CD8-positive, alpha-beta memory T cell (primary cell): ENCODE measurements around the gene ITGB1BP1. TPM values are rescaled to one million over a fixed set of nuclear protein-coding genes. Genes with fewer than 3 reads are reported as not detected.
A peak's percentile ranks its signal among the peaks of the same experiment; 100 is the strongest.

ENCODE experiments used
- CTCF ChIA-PET: fragments of 350-600 bp; sonication (Branson Sonifier 250); formaldehyde crosslinking; loops from one replicate; lab custom pipeline; 2021; ENCODE audit warnings: antibody characterized with exemption; lab: Charles Lee
- POLR2A ChIA-PET: fragments of 350-600 bp; sonication (Branson Sonifier 250); formaldehyde crosslinking; loops from one replicate; lab custom pipeline; 2021; ENCODE audit warnings: antibody characterized with exemption; lab: Charles Lee
- DNase-seq, 5 donors: peaks; one replicate each; pipeline versions ENCODE4 v3.0.0 to v3.0.0-alpha.2; 2020 to 2022; ENCODE audit warnings: mixed read lengths in 1 of 5
- H3K27ac ChIP-seq: one replicate; pipeline ENCODE4 v1.7.0; 2013; ENCODE audit warnings: low read depth, mild to moderate bottlenecking, low read length, moderate library complexity
- H3K27me3 ChIP-seq: 2 replicates; pipeline ENCODE4 v1.7.0; 2013; ENCODE audit warnings: low read length, mild to moderate bottlenecking; ENCODE audit not compliant: insufficient read depth, poor library complexity, severe bottlenecking
- H3K36me3 ChIP-seq: 2 replicates; pipeline ENCODE4 v1.7.0; 2013; ENCODE audit warnings: mild to moderate bottlenecking, low read length, moderate library complexity; ENCODE audit not compliant: insufficient read depth
- H3K4me1 ChIP-seq: 2 replicates; pipeline ENCODE4 v1.7.0; 2013; ENCODE audit warnings: mild to moderate bottlenecking, low read length, moderate library complexity; ENCODE audit not compliant: insufficient read depth
- H3K4me3 ChIP-seq: 2 replicates; pipeline ENCODE4 v1.7.0; 2013; ENCODE audit warnings: mild to moderate bottlenecking, low read length
- H3K9me3 ChIP-seq: 2 replicates; pipeline ENCODE4 v1.7.0; 2013; ENCODE audit warnings: mild to moderate bottlenecking, low read length
- H3K27ac Mint-ChIP-seq, 8 donors: one replicate each; pipeline ENCODE4 v1.8.0; 2020 to 2021; ENCODE audit warnings: mixed read lengths in 8 of 8, mild to moderate bottlenecking in 6 of 8, inconsistent platforms in 3 of 8, moderate library complexity in 3 of 8
- H3K27me3 Mint-ChIP-seq, 2 donors: one replicate each; pipeline ENCODE4 v1.8.0; 2020 to 2021; ENCODE audit warnings: mixed read lengths in 2 of 2, mild to moderate bottlenecking in 1 of 2, moderate library complexity in 1 of 2
- H3K36me3 Mint-ChIP-seq, 3 donors: one replicate each; pipeline ENCODE4 v1.8.0; 2020 to 2021; ENCODE audit warnings: mixed read lengths in 3 of 3, inconsistent platforms in 1 of 3, mild to moderate bottlenecking in 1 of 3
- H3K4me1 Mint-ChIP-seq, 3 donors: one replicate each; pipeline ENCODE4 v1.8.0; 2020 to 2021; ENCODE audit warnings: mixed read lengths in 3 of 3, inconsistent platforms in 1 of 3, mild to moderate bottlenecking in 1 of 3
- H3K4me3 Mint-ChIP-seq, 7 donors: one replicate each; pipeline ENCODE4 v1.8.0; 2020 to 2021; ENCODE audit warnings: mixed read lengths in 7 of 7, mild to moderate bottlenecking in 6 of 7, moderate library complexity in 4 of 7, inconsistent platforms in 2 of 7
- H3K9me3 Mint-ChIP-seq, 5 donors: one replicate each; pipeline ENCODE4 v1.8.0; 2020 to 2022; ENCODE audit warnings: mixed read lengths in 5 of 5, mild to moderate bottlenecking in 3 of 5, moderate library complexity in 2 of 5, inconsistent platforms in 1 of 5
- polyA plus RNA-seq: library from polyadenylated mRNA; unstranded; fragments of 300-500 nt; fragmentation: Illumina TruSeq; gene quantifications from one replicate; pipeline ENCODE4 v1.2.3, GENCODE V29; 2021
- total RNA-seq, 2 experiments: library from RNA; stranded (reverse); gene quantifications; one replicate each; pipeline ENCODE4 v1.2.3, GENCODE V29; 2021

Gene ITGB1BP1
- total and polyA plus RNA-seq, 3 experiments from 2014 or later, result 185 to 200 (median 195) TPM

DNA sequence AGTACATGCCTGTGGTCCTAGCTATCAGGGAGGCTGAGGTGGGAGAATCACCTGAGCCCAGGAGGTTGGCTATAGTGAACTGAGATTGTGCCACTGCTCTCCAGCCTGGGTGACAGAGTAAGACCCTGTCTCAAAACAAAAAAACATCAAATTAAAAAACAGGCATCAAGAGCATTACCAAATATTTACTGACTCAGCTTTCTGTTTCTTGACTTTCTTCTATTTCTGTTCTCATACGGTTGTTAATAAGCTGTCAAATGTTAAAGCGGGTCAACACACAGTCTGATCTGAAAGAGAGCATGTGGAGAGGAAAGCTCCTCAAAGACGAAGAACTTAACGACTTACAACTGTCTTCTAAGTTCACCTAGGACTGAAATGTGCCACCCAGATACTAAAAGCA is 59.0 kb downstream of the ITGB1BP1 start:
- Histone ChIP-seq H3K27ac (no peak overlapping the region), H3K9me3 (no peaks in the 10 kb centered on the region), H3K4me3 (no peak overlapping the region), H3K27me3 (no peaks in the 10 kb centered on the region), H3K36me3 (no peaks in the 10 kb centered on the region), H3K4me1 (no peaks in the 10 kb centered on the region)
- POLR2A ChIA-PET, result no interaction called here
- no peak for DNase-seq
- Mint-ChIP-seq H3K27me3 (peaks cover 16 to 24% of the 10 kb centered on the region in 2 donors), H3K4me1 (no peaks in the 10 kb centered on the region), H3K9me3 (no peaks in the 10 kb centered on the region), H3K27ac (no peak overlapping the region), H3K4me3 (no peak overlapping the region), H3K36me3 (no peaks in the 10 kb centered on the region)
- CTCF ChIA-PET, result no interaction called here

DNA sequence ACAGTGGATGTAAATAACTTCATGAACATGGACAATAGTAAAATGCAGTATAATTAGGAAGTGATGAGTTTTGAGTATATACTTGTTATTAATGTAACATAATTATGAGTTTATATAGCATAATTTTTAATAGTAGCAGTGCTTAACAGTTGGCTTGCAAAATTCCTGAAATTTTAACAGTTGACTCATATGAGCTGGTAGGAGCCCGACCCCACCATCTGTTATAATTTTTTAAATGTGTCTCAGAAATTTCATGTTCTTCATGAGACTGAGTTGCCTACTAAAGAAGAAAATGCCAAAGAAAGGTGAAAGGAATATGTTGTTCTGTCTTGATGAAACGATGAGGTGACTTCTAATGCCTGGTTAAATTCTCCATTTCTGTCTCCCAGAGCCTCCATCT is 62.6 kb downstream of the ITGB1BP1 start:
- H3K27ac Mint-ChIP-seq, result no peak overlapping the region
- ChIA-PET CTCF (no interaction called here), POLR2A (no interaction called here)
- Histone ChIP-seq H3K36me3 (no peaks in the 10 kb centered on the region), H3K27ac (no peak overlapping the region), H3K27me3 (no peaks in the 10 kb centered on the region), H3K9me3 (no peaks in the 10 kb centered on the region), H3K4me3 (no peak overlapping the region), H3K4me1 (no peaks in the 10 kb centered on the region)
- peaks cover 16 to 40% of the 10 kb centered on the region in 2 donors for H3K27me3 Mint-ChIP-seq
- no peak overlapping the region for H3K4me3 Mint-ChIP-seq
- no peaks in the 10 kb centered on the region for H3K36me3 Mint-ChIP-seq
- no peaks in the 10 kb centered on the region for H3K9me3 Mint-ChIP-seq
- DNase-seq, result no peak
- H3K4me1 Mint-ChIP-seq, result peaks cover 0 to 5% (median 5%) of the 10 kb centered on the region in 3 donors

DNA sequence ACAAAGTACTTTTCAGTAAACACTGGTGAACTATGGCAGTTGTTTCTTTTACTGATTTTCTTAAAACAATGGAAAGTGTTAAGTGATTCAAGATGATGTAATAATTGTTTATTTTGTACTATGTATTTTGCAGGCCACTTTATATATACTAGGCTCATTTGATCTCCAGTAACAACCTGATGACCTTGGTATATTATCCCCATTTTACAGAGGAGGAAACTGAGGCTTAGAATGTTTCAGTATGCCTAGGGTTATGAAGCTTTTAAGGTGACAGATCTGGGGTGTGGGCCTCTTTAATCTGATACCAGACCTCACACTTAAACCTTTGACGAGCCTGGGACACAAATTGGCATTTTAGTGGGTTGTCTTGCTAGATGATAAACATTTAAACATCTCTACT is 63.2 kb downstream of the ITGB1BP1 start:
- Histone ChIP-seq H3K36me3 (no peaks in the 10 kb centered on the region), H3K4me1 (no peaks in the 10 kb centered on the region), H3K4me3 (no peak overlapping the region), H3K9me3 (no peaks in the 10 kb centered on the region), H3K27ac (no peak overlapping the region), H3K27me3 (no peaks in the 10 kb centered on the region)
- Mint-ChIP-seq H3K27ac (no peak overlapping the region), H3K4me1 (peaks cover 0 to 5% (median 5%) of the 10 kb centered on the region in 3 donors), H3K36me3 (no peaks in the 10 kb centered on the region), H3K4me3 (no peak overlapping the region), H3K9me3 (no peaks in the 10 kb centered on the region), H3K27me3 (peaks cover 13 to 43% of the 10 kb centered on the region in 2 donors)
- no peak for DNase-seq
- ChIA-PET POLR2A (no interaction called here), CTCF (no interaction called here)

DNA sequence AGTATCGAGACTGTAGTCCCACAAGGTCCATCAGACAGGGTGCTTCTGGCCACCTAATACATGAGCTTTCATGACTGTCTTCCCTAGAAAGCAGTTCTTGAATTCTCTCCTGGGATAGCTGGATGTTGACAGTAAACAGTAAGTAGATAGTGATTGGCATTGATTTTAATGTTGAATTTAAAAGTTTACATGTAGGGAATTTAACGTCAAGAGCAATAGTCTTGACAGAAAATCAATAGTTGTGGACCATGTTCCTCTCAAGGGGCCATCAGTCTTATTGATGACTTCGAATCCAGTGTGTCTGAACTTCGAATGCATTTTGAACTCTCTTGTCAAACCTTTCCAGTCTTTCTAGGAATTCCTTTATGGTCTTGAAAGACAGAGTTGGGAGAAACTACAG is 63.9 kb downstream of the ITGB1BP1 start:
- Mint-ChIP-seq H3K4me3 (no peak overlapping the region), H3K4me1 (peaks cover 0 to 5% (median 5%) of the 10 kb centered on the region in 3 donors), H3K36me3 (no peaks in the 10 kb centered on the region), H3K9me3 (no peaks in the 10 kb centered on the region), H3K27ac (no peak overlapping the region), H3K27me3 (peaks cover 13 to 50% of the 10 kb centered on the region in 2 donors)
- no peak overlapping the region for H3K4me3 ChIP-seq
- no peaks in the 10 kb centered on the region for H3K27me3 ChIP-seq
- DNase-seq, result no peak
- no peaks in the 10 kb centered on the region for H3K9me3 ChIP-seq
- CTCF ChIA-PET, result no interaction called here
- no peaks in the 10 kb centered on the region for H3K4me1 ChIP-seq
- no peak overlapping the region for H3K27ac ChIP-seq
- H3K36me3 ChIP-seq, result no peaks in the 10 kb centered on the region
- POLR2A ChIA-PET, result no interaction called here

DNA sequence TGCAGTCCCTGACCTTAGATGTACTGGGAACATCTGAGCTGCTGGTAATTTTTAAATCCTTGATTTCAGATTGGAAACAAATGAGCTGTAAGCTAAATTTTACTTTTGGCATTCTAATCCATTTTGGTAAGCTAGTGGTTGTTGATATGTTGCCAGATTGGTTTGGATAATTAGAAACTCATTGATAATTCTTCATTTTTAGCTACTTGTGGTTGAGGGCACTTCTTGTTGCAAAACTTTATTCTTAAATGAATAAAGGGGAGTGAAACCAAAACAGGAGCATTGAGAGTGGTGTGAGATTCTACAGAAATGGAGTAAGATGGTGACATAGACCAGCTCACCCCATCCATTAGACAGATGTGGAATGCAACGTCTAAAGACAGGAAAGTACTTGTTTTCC is 64.5 kb downstream of the ITGB1BP1 start:
- H3K27me3 ChIP-seq, result no peaks in the 10 kb centered on the region
- Mint-ChIP-seq H3K4me3 (no peak overlapping the region), H3K27ac (no peak overlapping the region), H3K4me1 (peaks cover 0 to 5% (median 5%) of the 10 kb centered on the region in 3 donors), H3K36me3 (no peaks in the 10 kb centered on the region), H3K9me3 (no peaks in the 10 kb centered on the region), H3K27me3 (peaks cover 18 to 53% of the 10 kb centered on the region in 2 donors)
- no peaks in the 10 kb centered on the region for H3K36me3 ChIP-seq
- H3K4me3 ChIP-seq, result no peak overlapping the region
- POLR2A ChIA-PET, result no interaction called here
- no peaks in the 10 kb centered on the region for H3K9me3 ChIP-seq
- DNase-seq, result no peak
- no peaks in the 10 kb centered on the region for H3K4me1 ChIP-seq
- CTCF ChIA-PET, result no interaction called here
- no peak overlapping the region for H3K27ac ChIP-seq

DNA sequence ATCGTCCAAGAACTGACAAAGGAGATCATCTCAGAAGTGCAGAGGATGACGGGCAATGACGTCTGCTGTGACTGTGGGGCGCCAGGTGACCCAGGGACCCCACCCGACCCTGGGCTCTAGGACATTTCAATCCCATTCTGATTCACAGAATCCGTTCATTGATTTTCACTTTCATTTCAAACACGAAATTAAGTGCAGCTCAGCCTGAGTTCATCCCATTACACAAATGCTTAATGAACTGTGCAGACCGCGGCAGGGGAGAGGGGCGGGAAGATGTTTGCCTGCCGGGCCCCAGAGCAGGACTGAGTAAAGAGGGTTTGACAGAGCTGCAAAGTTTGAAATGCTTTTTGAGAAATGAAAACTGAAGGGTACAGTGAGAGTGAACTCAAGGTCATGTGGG is 67.1 kb downstream of the ITGB1BP1 start:
- peaks cover 20 to 72% of the 10 kb centered on the region in 2 donors for H3K27me3 Mint-ChIP-seq
- H3K36me3 Mint-ChIP-seq, result no peaks in the 10 kb centered on the region
- peak overlapping the region in 1 of 8 donors; percentile 91 for H3K27ac Mint-ChIP-seq
- no peak for DNase-seq
- CTCF ChIA-PET, result no interaction called here
- no peaks in the 10 kb centered on the region for H3K27me3 ChIP-seq
- H3K36me3 ChIP-seq, result no peaks in the 10 kb centered on the region
- no peak overlapping the region for H3K27ac ChIP-seq
- POLR2A ChIA-PET, result no interaction called here
- no peak overlapping the region for H3K4me3 Mint-ChIP-seq
- no peaks in the 10 kb centered on the region for H3K4me1 ChIP-seq
- H3K9me3 ChIP-seq, result no peaks in the 10 kb centered on the region
- H3K4me3 ChIP-seq, result no peak overlapping the region
- H3K9me3 Mint-ChIP-seq, result no peaks in the 10 kb centered on the region
- H3K4me1 Mint-ChIP-seq, result peaks cover 0 to 5% (median 5%) of the 10 kb centered on the region in 3 donors

DNA sequence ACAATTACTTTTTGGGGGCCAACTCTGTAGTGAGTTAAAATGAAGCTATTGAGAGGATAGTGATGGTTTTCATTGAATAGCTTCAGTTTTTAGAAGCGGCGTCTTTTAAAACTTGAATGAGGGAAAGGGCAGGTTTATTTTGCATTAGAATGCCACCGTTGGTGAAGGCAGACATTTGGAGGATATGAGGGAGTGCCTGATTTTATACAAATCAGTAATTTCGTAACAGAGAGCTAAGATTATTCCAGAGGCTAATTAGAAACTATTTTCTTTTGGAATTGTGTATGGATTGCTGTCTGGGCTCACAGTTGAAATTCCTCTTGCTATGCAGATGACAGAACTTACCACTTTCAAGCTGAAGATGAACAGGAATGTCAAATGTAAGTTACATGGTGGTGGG is 67.6 kb downstream of the ITGB1BP1 start:
- H3K9me3 Mint-ChIP-seq, result no peaks in the 10 kb centered on the region
- CTCF ChIA-PET, result no interaction called here
- peaks cover 19 to 72% of the 10 kb centered on the region in 2 donors for H3K27me3 Mint-ChIP-seq
- Histone ChIP-seq H3K27ac (no peak overlapping the region), H3K4me3 (no peak overlapping the region), H3K27me3 (no peaks in the 10 kb centered on the region), H3K9me3 (no peaks in the 10 kb centered on the region), H3K4me1 (no peaks in the 10 kb centered on the region), H3K36me3 (no peaks in the 10 kb centered on the region)
- H3K27ac Mint-ChIP-seq, result no peak overlapping the region
- H3K36me3 Mint-ChIP-seq, result no peaks in the 10 kb centered on the region
- H3K4me1 Mint-ChIP-seq, result peaks cover 0 to 5% (median 5%) of the 10 kb centered on the region in 3 donors
- H3K4me3 Mint-ChIP-seq, result no peak overlapping the region
- DNase-seq, result no peak
- POLR2A ChIA-PET, result no interaction called here

DNA sequence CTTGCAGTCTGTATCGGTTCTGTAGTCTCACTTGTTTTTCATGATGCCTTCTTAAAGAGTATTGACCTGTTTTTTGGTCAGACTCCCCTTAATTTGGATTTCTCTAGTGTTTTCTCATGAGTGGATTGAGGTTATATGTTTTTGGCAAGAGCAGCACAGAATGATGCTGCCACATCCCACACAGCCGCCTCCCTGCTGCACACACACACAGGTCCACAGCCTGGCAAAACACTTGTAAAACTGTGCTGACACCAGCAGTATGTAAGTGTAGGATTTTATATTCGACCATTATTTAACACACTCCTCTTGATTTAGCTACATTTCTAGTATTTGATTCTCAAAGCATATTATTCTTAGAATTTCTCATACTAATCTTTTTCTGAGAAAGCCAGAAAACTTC is 68.1 kb downstream of the ITGB1BP1 start:
- H3K27ac Mint-ChIP-seq, result no peak overlapping the region
- H3K27me3 Mint-ChIP-seq, result peaks cover 19 to 72% of the 10 kb centered on the region in 2 donors
- H3K4me3 Mint-ChIP-seq, result no peak overlapping the region
- H3K27ac ChIP-seq, result no peak overlapping the region
- H3K9me3 Mint-ChIP-seq, result no peaks in the 10 kb centered on the region
- no peak for DNase-seq
- ChIA-PET POLR2A (no interaction called here), CTCF (no interaction called here)
- H3K27me3 ChIP-seq, result no peaks in the 10 kb centered on the region
- no peaks in the 10 kb centered on the region for H3K36me3 Mint-ChIP-seq
- H3K36me3 ChIP-seq, result no peaks in the 10 kb centered on the region
- H3K4me1 Mint-ChIP-seq, result peaks cover 0 to 5% (median 5%) of the 10 kb centered on the region in 3 donors
- no peaks in the 10 kb centered on the region for H3K9me3 ChIP-seq
- no peaks in the 10 kb centered on the region for H3K4me1 ChIP-seq
- H3K4me3 ChIP-seq, result no peak overlapping the region

DNA sequence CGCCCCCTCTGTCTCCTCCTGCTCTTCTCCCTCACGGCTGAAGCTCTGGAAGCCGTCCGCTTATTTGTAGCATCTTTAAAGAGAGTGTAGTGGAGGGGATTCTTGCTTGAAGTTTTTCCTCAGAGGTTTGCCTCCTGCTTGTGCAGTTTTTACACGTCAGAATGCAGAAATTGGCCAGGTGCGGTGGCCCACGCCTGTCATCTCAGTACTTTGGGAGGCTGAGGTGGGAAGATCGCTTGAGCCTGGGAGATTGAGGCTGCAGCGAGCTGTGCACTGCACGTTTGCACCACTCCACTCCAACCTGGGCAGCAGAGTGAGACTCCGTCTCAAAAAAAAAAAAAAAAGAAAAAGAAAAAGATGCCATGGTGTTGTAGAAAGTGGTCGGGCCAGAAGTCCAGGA is 69.0 kb downstream of the ITGB1BP1 start:
- H3K27ac ChIP-seq, result no peak overlapping the region
- H3K36me3 ChIP-seq, result no peaks in the 10 kb centered on the region
- peaks cover 0 to 5% (median 5%) of the 10 kb centered on the region in 3 donors for H3K4me1 Mint-ChIP-seq
- H3K9me3 Mint-ChIP-seq, result no peaks in the 10 kb centered on the region
- no peak overlapping the region for H3K27ac Mint-ChIP-seq
- H3K27me3 Mint-ChIP-seq, result peaks cover 19 to 68% of the 10 kb centered on the region in 2 donors
- no peaks in the 10 kb centered on the region for H3K36me3 Mint-ChIP-seq
- POLR2A ChIA-PET, result no interaction called here
- H3K9me3 ChIP-seq, result no peaks in the 10 kb centered on the region
- H3K4me3 Mint-ChIP-seq, result no peak overlapping the region
- no peaks in the 10 kb centered on the region for H3K4me1 ChIP-seq
- no peaks in the 10 kb centered on the region for H3K27me3 ChIP-seq
- no peak for DNase-seq
- CTCF ChIA-PET, result no interaction called here
- H3K4me3 ChIP-seq, result no peak overlapping the region
